TTC549 (cell line): Measurements from ENCODE around the gene SEZ6L2.
"Not testable (repeated sequence)": the region's sequence is repeated elsewhere in the genome, so short reads cannot be mapped to it uniquely, and the experiment has no call there.

ENCODE experiments used
- FAIRE-seq: peaks from 2 replicates; lab custom pipeline; 2012; peaks lifted over from hg19 to GRCh38; lab: Jason Lieb, UNC

Gene SEZ6L2

DNA sequence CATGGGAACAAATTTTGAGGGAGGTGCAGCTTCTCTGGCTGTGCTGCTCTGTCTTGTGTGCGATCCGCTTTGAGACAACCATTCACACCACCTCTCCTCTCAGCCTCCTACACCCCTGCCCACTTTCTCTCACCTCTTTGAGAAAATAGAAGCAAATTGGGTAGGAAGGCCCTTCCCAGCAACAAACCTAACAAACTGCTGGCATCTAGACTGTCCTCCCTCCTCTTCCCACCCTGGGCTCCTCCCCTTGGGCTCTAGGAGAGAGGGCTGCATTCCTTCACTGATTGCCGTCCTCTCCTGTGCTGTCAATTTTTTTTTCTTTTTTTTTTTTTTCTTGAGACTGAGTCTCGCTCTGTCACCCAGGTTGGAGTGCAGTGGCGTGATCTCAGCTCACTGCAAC is 49.8 kb downstream of the SEZ6L2 start:
- FAIRE-seq, result no peak

DNA sequence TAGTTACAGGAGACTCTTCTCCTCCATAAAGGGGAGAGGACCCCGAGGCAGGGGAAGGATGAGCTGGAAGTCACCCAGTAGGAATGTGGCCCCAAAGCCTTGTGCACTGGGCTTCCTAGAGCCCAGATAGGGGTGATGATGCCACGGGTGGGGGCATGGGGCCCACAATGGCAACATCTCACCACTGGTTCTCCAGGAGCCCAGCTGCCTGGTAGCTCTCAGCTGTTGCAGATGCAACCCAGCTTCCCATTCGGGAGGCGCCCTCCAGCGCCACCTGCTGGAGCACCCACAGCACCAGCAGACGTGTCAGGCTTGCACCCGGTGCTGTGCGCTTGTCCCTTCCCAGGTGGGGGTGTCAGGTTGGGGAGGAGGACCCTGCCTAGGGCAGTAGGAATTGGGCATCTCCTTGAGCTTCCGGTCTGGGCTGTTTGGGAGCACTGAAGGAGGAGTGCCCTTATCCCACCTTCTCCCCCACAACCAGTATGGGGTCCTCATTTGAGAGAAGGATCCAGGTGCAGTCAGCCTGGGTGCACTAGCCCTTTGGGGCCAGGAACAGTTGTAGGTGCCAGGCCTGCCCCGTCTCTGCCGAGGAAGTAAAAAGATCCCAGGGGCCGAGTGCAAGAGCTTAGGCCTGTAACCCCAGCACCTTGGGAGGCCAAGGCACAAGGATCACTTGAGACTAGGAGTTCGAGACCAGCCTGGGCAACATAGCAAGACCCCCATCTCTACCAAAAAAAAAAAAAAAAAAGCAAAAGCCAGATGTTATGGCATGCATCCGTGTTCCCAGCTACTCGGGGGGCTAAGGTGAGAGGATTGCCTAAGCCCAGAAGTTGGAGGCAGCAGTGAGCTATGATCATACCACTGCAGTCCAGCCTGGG is 50.7 kb downstream of the SEZ6L2 start:
- FAIRE-seq, result no peak

DNA sequence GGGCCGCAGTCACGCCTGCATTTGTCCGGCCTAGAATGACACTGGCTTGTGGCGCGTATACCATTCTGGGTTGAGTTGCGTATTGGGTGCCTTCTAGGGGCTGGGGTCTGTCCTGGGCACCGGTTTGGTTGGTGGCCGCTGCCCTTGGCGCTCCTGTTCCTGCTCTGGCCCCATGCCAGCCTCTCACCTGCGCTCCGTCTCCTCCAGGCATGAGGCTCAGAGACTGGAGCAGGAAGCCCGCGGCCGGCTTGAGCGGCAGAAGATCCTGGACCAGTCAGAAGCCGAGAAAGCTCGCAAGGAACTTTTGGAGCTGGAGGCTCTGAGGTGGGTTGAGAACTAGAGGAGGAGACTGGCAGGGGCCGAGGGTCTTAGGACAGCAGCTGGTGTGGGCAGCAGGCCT is 53.7 kb downstream of the SEZ6L2 start:
- no peak for FAIRE-seq

DNA sequence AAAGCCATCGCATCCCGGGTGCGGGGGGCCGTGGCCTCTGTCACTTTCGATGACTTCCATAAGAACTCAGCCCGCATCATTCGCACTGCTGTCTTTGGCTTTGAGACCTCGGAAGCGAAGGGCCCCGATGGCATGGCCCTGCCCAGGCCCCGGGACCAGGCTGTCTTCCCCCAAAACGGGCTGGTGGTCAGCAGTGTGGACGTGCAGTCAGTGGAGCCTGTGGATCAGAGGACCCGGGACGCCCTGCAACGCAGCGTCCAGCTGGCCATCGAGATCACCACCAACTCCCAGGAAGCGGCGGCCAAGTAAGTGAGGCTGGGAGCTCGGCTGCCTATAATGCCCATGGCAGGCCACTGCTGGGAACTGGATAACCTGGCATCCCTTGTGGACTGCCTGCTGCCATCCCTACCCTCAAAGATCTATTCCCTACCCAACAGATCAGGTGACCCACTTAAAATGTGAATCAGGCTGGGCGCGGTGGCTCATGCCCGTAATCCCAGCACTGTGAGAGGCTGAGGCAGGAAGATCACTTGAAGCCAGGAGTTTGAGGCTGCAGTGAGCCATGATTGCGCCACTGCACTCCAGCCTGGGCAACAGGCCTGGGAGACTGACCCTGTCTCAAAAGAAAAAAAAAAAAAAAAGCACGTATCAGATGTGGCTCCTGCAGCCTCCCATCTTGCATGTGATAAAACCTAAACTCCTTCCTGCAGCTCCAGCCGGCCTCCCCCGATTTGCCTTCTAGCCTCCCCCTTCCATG is 54.6 kb downstream of the SEZ6L2 start:
- FAIRE-seq, result no peak

DNA sequence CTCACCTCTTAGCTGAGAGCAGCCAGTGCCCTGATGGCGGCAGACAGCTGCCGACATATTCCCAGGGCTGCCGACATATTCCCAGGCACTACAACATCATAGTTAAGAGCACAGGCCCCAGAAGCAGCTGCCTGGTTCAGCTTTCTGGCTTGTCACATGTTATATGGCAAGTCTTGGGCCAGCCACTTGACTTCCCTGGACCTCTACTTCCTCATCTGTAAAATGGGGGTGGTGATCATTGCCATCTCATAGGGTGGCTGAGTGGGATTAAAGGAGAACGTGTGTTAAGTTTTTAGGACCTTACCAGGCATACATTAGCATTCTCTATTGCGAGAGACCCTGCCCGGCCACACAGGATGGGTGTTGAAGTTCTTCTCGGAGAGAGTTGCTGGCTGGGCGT is 55.4 kb downstream of the SEZ6L2 start:
- FAIRE-seq, result no peak

DNA sequence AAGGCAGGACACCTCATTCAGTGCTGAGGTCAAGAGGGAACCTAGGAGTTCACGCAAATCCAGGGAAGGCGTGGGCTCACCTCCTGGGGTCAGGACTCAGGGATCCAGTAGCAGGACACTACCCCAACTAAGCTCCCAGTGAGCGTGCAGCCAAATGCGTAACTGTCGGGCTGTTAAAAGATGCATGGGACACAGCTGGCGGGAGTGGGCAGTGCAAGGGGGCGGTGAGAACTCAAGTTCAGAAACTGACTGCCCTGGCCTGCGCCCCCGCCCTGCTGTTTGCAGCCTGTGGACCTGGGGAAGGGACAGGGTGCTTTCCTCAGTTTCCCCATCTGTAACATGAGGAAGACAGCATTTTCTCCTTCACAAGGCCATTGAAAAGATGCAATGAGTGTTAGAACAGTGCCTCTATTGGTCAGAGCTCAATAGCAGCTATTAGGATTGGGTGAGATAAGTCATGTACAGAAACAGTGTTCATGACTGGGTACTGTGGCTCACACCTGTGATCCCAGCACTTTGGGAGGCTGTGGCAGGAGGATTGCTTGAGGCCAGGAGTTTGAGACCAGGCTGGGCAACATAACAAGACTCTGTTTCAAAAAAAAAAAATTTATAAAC is 56.5 kb downstream of the SEZ6L2 start:
- no peak for FAIRE-seq

DNA sequence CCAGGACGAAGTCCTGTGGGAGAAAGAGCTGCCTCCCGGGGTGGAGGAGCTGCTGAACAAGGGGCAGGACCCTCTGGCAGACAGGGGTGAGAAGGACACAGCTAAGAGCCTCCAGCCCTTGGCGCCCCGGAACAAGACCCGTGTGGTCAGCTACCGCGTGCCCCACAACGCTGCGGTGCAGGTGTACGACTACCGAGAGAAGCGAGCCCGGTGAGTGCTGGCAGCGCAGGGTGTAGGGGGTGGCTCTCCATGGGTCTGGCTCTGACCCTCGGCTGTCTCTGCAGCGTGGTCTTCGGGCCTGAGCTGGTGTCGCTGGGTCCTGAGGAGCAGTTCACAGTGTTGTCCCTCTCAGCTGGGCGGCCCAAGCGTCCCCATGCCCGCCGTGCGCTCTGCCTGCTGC is 57.7 kb downstream of the SEZ6L2 start:
- no peak for FAIRE-seq

DNA sequence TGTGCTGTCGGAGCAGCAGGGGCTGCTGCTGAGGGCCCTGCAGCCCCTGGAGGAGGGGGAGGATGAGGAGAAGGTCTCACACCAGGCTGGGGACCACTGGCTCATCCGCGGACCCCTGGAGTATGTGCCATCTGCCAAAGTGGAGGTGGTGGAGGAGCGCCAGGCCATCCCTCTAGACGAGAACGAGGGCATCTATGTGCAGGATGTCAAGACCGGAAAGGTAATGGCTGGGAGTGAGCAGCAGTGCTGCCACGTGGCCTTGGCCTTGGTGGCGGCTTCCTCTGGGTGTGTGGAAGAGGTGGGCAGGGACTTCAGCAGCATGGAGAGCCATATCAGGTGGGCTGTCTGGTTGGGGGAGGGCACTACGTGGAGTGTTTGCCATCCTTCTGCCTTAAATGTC is 59.1 kb downstream of the SEZ6L2 start:
- FAIRE-seq, result no peak

DNA sequence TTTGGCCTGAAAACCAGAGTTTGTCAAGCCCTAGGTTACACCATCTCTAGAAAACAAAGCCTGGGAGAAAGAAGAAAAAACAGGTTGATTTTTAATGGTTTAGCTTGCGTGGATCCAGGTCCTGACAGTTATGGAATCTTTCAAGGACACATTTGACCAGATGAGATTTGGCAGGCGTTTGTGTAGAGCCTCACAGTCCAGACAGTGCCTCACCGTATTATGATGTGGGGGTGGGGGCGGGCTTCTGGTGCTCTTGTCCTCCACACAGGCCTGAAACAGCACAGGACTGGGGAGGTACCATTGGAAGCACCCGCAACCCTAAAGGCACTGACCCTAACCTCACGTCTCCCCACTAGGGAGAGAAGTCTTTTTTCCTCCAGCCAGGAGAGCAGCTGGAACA is 59.5 kb downstream of the SEZ6L2 start:
- FAIRE-seq, result no peak

DNA sequence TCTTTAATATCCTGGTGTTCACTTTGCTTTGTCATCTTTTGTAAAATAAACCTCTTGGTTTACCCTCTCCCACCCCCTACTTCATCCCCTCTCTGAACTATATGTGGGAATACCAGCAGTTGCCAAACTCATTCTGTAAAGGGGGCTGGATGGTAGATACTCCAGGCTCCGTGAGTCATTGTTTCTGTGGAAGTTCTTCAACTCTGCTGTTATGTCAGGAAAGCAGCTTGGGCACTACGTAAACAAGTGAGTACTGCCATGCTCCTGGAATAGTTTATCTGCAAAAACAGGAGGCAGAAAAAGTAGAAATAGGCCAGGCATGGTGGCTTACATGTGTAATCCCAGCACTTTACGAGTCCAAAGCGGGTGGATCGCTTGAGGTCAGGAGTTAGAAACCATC is 61.5 kb downstream of the SEZ6L2 start:
- FAIRE-seq, result no peak

DNA sequence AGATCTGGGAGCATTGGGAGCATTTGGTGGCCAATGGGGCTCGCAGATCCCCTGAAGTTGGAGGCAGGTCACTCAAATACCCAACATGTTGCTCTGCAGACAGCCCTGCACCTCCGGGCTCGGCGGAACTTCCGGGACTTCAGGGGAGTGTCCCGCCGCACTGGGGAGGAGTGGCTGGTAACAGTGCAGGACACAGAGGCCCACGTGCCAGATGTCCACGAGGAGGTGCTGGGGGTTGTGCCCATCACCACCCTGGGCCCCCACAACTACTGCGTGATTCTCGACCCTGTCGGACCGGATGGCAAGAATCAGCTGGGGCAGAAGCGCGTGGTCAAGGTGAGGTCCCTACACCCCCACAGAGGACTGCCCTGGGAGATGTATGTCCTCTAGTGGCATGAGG is 62.7 kb downstream of the SEZ6L2 start:
- FAIRE-seq, result no peak

DNA sequence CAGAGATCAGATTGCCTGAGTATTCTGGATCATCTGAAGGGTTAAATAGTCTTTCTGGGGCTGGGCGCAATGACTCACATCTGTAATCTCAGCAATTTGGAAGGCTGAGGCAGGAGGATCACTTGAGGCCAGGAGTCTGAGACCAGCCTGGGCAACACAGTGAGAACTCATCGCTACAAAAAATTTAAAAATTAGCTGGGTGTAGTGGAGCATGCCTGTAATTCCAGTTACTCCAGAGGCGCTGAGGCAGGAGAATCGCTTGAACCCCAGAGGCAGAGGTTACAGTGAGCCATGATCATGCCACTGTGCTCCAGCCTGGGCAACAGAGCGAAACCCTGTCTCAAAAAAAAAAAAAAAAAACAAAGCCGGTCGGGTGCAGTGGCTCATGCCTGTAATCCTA is 63.4 kb downstream of the SEZ6L2 start:
- no peak for FAIRE-seq

DNA sequence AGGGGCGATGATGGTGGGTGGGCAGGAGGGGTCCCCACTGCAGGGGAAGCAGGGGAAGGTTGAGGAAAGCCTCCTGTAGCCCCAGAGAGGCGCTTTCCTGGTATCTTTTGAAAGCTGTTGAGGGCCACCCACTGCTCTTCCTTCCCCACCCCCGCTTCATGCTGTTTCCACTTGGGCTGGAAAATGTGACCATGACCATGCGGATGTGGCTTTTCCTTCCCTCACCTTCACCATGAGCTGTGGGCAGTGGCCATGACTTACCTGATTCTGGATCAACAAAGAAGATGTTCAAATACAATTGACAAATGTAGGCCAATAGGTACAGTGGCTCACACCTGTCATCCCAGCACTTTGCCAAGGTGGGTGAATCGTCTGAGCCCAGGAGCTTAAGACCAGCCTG is 65.3 kb downstream of the SEZ6L2 start:
- FAIRE-seq, result no peak

DNA sequence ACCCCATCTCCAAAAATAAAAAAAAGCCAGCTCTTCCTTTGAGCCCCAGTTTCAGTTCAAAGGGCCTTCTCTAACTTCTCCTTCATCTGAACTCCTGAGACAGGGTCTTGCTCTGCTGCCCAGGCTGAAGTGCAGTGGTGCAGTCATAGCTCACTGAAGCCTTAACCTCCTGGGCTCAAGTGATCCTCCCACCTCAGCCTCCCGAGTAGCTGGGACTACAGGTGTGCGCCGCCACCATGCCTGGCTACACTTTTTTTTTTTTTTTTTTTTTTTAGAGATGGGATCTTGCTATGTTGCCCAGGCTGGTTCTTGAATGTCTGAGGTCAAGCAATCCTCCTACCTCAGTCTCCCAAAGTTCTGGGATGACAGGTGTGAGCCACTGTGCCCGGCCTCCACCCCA is 66.1 kb downstream of the SEZ6L2 start:
- not testable (repeated sequence) for FAIRE-seq

DNA sequence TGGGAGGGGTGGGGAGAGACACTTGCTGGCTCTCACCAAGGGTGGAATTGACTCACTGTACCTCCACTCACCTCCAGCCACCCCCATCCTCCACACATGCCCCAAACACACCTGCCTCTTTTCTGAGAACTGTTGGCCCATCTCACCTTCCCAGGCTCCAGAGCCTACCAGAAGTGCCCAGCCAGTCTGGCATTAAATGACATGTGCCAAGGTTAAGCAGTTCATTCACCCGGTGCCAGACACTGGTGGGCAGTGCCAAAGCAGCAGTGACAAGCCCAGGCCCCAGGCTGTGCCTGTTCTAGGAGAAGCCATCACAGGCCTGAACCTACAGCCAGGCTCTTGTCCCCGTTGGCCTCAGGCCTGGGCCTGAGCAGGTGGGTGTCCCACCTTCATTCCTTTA is 67.9 kb downstream of the SEZ6L2 start:
- no peak for FAIRE-seq

DNA sequence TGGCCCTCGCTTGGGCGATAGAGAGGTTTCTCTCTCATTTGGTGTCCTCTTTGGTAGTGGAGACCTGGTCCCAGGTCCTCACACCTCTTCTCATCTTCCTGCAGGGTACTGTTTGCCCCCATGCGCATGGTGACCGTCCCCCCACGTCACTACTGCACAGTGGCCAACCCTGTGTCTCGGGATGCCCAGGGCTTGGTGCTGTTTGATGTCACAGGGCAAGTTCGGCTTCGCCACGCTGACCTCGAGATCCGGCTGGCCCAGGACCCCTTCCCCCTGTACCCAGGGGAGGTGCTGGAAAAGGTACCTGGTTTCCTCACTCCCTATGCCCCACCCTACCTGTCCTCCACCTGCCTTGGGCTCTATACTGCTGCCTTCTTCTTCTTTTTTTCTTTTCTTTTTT is 68.6 kb downstream of the SEZ6L2 start:
- no peak for FAIRE-seq

DNA sequence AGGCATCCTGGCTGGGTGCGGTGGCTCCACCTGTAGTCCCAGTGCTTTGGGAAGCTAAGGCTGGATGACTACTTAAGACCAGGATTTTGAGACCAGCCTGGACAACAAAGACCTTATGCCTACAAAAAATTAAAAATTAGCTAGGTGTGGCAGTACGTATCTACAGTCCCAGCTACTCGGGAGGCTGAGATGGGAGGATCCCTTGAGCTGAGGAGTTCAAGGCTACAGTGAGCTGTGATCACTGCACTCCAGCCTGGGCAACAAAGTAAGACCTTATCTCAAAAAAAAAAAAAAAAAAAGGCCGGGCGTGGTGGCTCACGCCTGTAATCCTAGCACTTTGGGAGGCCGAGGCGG is 73.0 kb downstream of the SEZ6L2 start:
- FAIRE-seq, result no peak

DNA sequence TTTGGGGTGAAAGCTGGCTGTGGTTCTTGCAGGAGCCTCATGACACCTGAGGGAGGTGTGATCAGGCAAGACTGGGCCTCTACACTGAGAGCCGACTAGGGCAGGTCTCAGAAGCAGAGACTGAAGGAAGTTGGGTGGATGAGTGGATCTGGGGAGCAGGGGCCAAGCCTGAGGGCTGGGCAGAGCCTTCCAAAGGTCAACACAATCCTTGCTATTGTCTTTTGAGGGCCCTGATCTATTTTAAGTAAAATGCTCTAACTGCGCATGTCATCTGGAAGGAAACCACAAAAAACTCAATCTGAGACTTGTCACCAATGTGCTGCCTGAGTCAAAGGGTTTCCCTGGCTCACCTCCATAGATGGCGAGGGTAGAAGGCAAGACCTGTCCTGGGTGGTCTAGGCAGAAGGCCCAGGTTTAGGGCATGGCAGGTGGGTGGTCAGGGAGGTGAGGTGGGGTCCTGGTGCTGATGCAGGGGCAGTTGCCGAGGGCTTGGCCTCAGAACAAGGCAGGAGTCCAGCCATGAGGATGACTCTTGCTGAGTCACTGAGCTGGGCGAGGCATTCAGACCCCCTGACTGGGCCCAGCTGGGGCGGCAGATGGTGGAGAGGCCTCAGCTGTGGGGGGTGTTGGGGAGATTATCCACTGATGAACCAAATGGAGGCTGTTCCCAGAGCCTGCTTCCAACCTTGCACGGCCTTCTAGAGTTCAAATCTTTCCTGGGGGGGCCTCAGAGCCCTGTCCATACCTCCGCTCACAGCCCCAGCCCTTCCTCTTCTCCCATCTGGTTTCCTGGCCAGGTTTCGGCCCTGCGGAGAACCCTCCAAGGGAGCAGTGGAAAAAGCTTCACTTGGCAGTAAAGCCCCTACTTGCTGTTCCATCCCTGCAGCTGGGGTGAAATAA is 74.0 kb downstream of the SEZ6L2 start:
- FAIRE-seq, result no peak

DNA sequence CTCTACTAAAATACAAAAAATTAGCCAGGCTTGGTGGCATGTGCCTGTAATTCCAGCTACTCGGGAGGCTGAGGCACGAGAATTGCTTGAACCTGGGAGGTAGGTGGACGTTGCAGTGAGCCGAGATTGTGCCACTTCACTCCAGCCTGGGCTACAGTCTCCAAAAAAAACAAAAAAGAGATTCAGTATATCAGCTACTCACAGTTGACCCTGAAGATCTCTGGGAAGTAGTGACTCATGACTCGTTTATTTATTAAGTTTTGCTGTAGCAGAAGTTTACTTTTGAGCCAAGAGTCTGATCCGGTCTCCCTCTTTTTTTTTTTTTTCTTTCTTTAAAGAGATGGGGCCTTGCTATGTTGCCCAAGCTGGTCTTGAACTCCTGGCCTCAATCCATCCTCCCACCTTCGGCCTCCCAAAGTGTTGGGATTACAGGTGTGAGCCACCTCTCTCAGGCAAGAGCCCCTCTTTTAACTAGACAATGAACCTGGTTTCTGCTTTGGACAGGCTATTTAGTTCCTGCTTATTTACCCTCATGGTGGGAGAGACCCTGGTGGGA is 74.7 kb downstream of the SEZ6L2 start:
- FAIRE-seq, result no peak

DNA sequence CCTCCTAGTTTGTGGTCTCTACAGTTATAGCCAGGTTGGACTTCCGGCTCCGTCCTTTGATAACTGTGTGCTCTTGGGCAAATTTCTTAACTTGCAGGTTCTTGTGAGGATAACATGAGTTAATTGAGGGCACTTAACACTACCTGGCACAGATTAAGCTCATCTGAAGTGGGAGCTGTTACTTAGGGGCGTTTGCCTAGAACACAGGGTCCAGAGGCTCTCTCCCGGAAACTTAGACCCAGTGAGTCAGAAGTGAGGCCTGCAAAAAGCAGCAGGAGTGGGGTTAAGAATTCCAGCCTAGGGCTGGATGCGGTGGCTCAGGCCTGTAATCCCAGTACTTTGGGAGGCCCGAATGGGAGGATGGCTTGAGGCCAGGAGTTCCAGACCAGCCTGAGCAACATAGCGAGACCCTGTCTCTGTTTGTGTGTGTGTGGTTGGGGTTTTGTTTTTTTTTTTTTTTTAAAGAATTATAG is 77.7 kb downstream of the SEZ6L2 start:
- no peak for FAIRE-seq
